AG04450 (cell line): ENCODE results near the gene HTT. TPM values are rescaled to one million over a fixed set of nuclear protein-coding genes. Genes with fewer than 3 reads are reported as not detected.

ENCODE experiments used
- CTCF ChIA-PET: fragments of 300-600, 350-600 bp; formaldehyde crosslinking; extraction: SDS; loops from one replicate; lab custom pipeline; 2022; ENCODE audit warnings: antibody characterized with exemption, inconsistent platforms; lab: Charles Lee
- POLR2A ChIA-PET: fragments of 350-600 bp; formaldehyde crosslinking; extraction: SDS; loops from one replicate; lab custom pipeline; 2021; ENCODE audit warnings: antibody characterized with exemption, inconsistent platforms; lab: Yijun Ruan, JAX
- DNase-seq: peaks from one replicate; pipeline ENCODE4 v3.0.0-alpha.2; 2011; ENCODE audit warnings: low read depth, low spot score
- H3K27ac ChIP-seq: one replicate; pipeline ENCODE4 v1.5.1; 2012; ENCODE audit warnings: low read depth, low read length, control low read depth
- H3K27me3 ChIP-seq: one replicate; pipeline ENCODE4 v1.6.0; 2012; ENCODE audit warnings: low read length; ENCODE audit not compliant: control insufficient read depth, insufficient read depth
- H3K4me3 ChIP-seq: 2 replicates; pipeline ENCODE4 v1.5.1; 2011; ENCODE audit warnings: mild to moderate bottlenecking, low read depth, low read length, control low read depth
- H3K9me3 ChIP-seq: 2 replicates; pipeline ENCODE4 v1.5.1; 2012; ENCODE audit warnings: low read length; ENCODE audit not compliant: control insufficient read depth, insufficient read depth
- polyA plus RNA-seq: library from polyadenylated mRNA; depleted of rRNA; stranded (reverse); fragments of >200 nt; gene quantifications from 2 replicates; pipeline ENCODE4 v1.2.3, GENCODE V29; 2011
- TF ChIP-seq, protein P1 (sequence below): IDR thresholded peaks from 2 replicates; pipeline ENCODE4 v1.5.1; 2011; ENCODE audit warnings: low read depth, low read length, control low read depth, inconsistent platforms

Gene HTT
- polyA plus RNA-seq, 1 experiment, result 14.5 TPM

DNA sequence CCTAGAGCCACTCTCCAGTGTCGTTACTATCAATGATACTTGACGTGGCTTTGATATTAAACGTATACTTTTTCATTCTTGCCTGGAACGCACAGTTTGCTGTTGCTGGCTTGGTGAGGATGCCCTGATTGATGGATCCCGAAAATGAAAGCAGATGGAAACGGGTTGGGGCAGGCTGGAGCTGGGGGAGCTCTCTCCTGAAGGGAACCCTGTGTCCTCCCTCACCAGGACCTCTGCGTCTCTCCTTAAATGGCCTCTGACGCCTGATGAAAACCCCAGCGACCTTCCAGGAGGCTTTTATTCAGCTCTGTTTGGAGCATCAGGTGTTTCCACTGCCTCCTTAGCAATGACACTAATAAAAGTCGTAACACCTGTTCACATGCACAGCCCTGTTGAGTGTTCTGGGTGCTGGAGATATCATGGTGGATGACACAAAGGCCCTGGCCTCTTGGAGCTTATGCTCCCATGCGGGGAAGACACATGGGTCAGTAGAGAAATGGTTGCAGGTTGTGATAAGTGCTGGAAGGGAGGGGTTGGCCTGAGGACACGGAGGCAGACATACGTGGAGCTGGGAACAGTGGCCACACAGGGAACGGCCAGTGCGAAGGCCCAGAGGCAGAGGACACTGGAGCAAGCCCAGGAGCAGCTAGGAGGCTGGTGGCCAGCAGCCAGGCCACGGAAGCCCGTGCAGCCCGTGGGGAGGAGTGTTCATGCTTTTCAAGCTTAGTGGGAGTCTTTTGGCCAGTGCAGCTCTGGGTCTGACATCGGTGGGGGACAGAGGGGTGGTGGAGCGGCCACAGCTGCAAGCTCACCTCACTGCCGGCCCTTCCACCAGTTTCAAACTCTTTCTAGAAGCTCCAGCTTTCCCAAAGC, 182.0 kb downstream of the HTT start:
- ChIA-PET POLR2A (no interaction called here), CTCF (no interaction called here)
- H3K27me3 ChIP-seq, result no peaks in the 10 kb centered on the region
- TF ChIP-seq, protein P1, sequence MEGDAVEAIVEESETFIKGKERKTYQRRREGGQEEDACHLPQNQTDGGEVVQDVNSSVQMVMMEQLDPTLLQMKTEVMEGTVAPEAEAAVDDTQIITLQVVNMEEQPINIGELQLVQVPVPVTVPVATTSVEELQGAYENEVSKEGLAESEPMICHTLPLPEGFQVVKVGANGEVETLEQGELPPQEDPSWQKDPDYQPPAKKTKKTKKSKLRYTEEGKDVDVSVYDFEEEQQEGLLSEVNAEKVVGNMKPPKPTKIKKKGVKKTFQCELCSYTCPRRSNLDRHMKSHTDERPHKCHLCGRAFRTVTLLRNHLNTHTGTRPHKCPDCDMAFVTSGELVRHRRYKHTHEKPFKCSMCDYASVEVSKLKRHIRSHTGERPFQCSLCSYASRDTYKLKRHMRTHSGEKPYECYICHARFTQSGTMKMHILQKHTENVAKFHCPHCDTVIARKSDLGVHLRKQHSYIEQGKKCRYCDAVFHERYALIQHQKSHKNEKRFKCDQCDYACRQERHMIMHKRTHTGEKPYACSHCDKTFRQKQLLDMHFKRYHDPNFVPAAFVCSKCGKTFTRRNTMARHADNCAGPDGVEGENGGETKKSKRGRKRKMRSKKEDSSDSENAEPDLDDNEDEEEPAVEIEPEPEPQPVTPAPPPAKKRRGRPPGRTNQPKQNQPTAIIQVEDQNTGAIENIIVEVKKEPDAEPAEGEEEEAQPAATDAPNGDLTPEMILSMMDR, result no peak
- H3K4me3 ChIP-seq, result no peak overlapping the region
- DNase-seq, result no peak
- no peaks in the 10 kb centered on the region; the same call in 1 of the 2 replicates for H3K9me3 ChIP-seq
- no peak overlapping the region for H3K27ac ChIP-seq

DNA sequence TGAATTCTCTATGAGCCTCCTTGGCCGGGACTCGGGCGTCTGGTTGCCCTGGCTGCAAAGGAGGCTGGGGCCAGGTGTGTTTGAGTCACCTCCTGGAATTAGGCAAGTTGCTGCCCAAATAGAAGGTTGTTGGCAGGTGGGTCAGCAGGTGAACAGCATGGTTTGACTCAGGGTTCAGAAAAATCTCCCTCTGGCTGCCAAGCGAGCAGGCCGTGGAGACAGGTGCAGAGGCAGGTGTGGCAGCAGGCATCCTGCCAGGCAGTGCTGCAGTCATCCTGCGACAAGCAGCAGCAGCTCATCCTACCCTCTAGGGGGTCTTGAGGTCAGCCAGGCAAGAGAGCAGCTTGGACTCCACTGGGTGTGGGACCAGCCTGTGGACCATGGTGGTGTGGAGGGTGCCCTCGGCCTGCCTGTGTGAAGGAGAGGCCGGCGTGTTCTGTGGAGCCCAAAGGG, 182.6 kb downstream of the HTT start:
- ChIA-PET POLR2A (no interaction called here), CTCF (no interaction called here)
- H3K27me3 ChIP-seq, result peaks cover 1% of the 10 kb centered on the region
- no peak overlapping the region for H3K27ac ChIP-seq
- no peak overlapping the region for H3K4me3 ChIP-seq
- TF ChIP-seq, protein P1, result no peak
- no peak for DNase-seq
- no peaks in the 10 kb centered on the region; the same call in 1 of the 2 replicates for H3K9me3 ChIP-seq

- TF ChIP-seq, protein P1, result no peak
- ChIA-PET CTCF (no interaction called here), POLR2A (no interaction called here)
- Histone ChIP-seq H3K27me3 (peaks cover 7% of the 10 kb centered on the region), H3K27ac (no peak overlapping the region), H3K4me3 (no peak overlapping the region), H3K9me3 (no peaks in the 10 kb centered on the region; the same call in 1 of the 2 replicates)
- DNase-seq, result no peak
Measured at GRCh38 chr4:3257556-3258482, 183.3 kb downstream of the HTT start.

- H3K9me3 ChIP-seq, result no peaks in the 10 kb centered on the region; the same call in 1 of the 2 replicates
Measured at GRCh38 chr4:3261411-3262207, 187.1 kb downstream of the HTT start.

More at GRCh38 chr4:3261411-3262207, 187.1 kb downstream of the HTT start:
- no peak for DNase-seq
- Histone ChIP-seq H3K4me3 (no peak overlapping the region), H3K27ac (no peak overlapping the region), H3K27me3 (peaks cover 22% of the 10 kb centered on the region)
- CTCF ChIA-PET, result no interaction called here
- POLR2A ChIA-PET, result no interaction called here
- TF ChIP-seq, protein P1, result no peak
